OCI-LY3 (cell line): ENCODE measurements around the gene GRIN1.

ENCODE experiments used
- EZH2phosphoT487 ChIP-seq: fragments of 200-600 bp; shearing (Covaris generic); IDR thresholded peaks from 2 replicates; pipeline ENCODE4 v1.6.1; 2018; ENCODE audit warnings: antibody characterized with exemption, mixed run types, low read depth
- TF ChIP-seq, protein P1 (sequence below): fragments of 200-600, 300-600 bp; sonication (generic); IDR thresholded peaks from 2 replicates; pipeline ENCODE4 v1.5.1; 2014; ENCODE audit warnings: antibody characterized with exemption, low read length, low read depth

DNA sequence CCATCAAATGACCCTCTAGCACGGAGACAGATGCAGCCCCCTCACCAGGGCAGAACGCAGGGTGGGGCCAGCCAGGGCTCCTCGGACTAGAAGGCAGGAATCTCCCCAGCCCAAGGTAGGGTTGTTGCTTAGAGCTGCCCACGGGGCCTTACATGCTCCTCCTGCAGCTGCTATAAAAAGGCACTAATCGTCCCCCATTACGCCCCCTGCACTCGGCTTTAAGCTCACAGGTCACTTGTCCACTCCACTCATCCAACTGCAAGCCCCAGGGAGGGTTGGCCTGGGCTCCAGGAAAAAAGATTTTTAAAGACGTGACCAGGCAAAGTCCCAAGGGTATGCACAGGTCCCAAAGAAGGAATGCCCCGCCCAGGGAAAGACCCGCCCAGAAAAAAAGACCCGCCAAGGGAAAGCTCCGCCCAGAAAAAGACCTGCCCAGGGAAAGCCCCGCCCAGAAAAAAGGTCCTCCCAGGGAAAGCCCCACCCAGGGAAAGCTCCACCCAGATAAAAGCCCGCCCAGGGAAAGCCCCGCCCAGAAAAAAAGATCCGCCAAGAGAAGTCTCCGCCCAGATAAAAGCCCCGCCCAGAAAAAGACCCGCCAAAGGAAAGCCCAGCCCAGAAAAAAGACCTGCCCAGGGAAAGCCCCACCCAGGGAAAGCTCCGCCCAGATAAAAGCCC, 11.1 kb downstream of the GRIN1 start:
- TF ChIP-seq, protein P1, sequence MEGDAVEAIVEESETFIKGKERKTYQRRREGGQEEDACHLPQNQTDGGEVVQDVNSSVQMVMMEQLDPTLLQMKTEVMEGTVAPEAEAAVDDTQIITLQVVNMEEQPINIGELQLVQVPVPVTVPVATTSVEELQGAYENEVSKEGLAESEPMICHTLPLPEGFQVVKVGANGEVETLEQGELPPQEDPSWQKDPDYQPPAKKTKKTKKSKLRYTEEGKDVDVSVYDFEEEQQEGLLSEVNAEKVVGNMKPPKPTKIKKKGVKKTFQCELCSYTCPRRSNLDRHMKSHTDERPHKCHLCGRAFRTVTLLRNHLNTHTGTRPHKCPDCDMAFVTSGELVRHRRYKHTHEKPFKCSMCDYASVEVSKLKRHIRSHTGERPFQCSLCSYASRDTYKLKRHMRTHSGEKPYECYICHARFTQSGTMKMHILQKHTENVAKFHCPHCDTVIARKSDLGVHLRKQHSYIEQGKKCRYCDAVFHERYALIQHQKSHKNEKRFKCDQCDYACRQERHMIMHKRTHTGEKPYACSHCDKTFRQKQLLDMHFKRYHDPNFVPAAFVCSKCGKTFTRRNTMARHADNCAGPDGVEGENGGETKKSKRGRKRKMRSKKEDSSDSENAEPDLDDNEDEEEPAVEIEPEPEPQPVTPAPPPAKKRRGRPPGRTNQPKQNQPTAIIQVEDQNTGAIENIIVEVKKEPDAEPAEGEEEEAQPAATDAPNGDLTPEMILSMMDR, result no peak
- TF ChIP-seq EZH2phosphoT487, result no peak
